H1 (cell line): ENCODE measurements around the gene KMT2E.

ENCODE experiments used
- CEBPB ChIP-seq: IDR thresholded peaks from 2 replicates; pipeline ENCODE4 v1.6.1; 2012; ENCODE audit warnings: low read depth, low read length
- EP300 ChIP-seq, 2 experiments: IDR thresholded peaks; 1 replicate in 1 of 2; 2 replicates in 1 of 2; pipeline ENCODE4 v1.6.1; 2011 to 2012; ENCODE audit warnings: low read depth in 2 of 2, low read length in 2 of 2, mild to moderate bottlenecking in 2 of 2, borderline replicate concordance in 1 of 2, inconsistent platforms in 1 of 2, moderate library complexity in 1 of 2
- EZH2 ChIP-seq: fragments of 200-600 bp; sonication (generic); IDR thresholded peaks from 2 replicates; pipeline ENCODE4 v1.7.1; 2012; ENCODE audit warnings: low read depth, mild to moderate bottlenecking, moderate library complexity, low read length, inconsistent platforms; ENCODE audit not compliant: severe bottlenecking
- JUND ChIP-seq: IDR thresholded peaks from 2 replicates; pipeline ENCODE4 v1.6.1; 2011; ENCODE audit warnings: mild to moderate bottlenecking, improper control_type of control experiment, low read length
- PHF8 ChIP-seq: fragments of 200-600 bp; sonication (generic); conservative IDR thresholded peaks from 2 replicates; pipeline ENCODE4 v1.7.1; 2012; ENCODE audit warnings: low read depth, mild to moderate bottlenecking, inconsistent platforms, low read length, moderate library complexity
- POLR2A ChIP-seq, 2 experiments: IDR thresholded peaks; 1 replicate in 1 of 2; 2 replicates in 1 of 2; pipeline ENCODE4 v1.6.1; 2011; ENCODE audit warnings: low read depth in 2 of 2, low read length in 2 of 2, mild to moderate bottlenecking in 2 of 2; ENCODE audit errors: control extremely low read depth in 1 of 2
- TF ChIP-seq, protein P1 (sequence below), 3 experiments: IDR thresholded peaks; 1 replicate in 2 of 3; 2 replicates in 1 of 3; pipeline versions ENCODE4 v1.5.1 to v1.6.1; 2011; ENCODE audit warnings: low read length in 3 of 3, mild to moderate bottlenecking in 3 of 3, inconsistent platforms in 2 of 3, low read depth in 1 of 3, moderate library complexity in 1 of 3; ENCODE audit not compliant: insufficient read depth in 1 of 3; ENCODE audit errors: control extremely low read depth in 1 of 3
- TF ChIP-seq, protein P2 (sequence below): IDR thresholded peaks from 2 replicates; pipeline ENCODE4 v1.6.1; 2011; ENCODE audit warnings: low read length, improper control_type of control experiment
- TF ChIP-seq, protein P3 (sequence below): IDR thresholded peaks from 2 replicates; pipeline ENCODE4 v1.6.1; 2012; ENCODE audit warnings: inconsistent platforms

DNA sequence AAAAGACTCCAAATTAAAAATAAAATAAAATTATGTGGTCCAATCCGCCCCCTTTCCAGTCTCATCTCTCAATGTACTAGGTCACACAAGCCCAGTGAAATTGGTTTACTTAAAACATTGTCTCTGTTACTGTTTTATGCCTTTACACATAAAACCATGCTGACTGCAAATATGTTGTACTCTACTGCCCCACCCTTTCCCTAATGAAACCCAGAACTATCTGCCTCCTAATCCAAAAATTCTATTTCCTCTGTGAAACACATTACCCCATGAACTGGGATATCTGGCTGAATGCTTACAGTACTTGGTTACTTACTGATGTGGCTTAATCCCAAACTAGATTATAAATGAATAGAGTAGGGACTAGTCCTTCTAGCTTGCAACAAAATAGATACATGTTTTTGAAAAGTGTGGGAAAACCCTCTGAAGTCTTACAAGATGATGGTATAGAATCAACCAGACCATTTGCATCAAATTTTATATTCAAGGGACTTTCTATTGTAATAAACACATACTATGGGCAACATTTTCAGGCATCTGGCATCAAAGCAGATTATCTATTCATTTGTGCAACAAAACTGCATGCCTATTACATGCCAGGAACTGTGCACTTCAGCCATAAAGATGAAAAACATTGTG lies 10.0 kb upstream of the KMT2E start:
- TF ChIP-seq POLR2A (IDR thresholded peaks at IDR 0.05; ENCODE audit: control extremely low read depth in 1 of 2, low read depth in 2 of 2, low read length in 2 of 2) (no peak), PHF8 (no peak), EZH2 (no peak), CEBPB (no peak), JUND (no peak), EP300 (IDR thresholded peaks at IDR 0.05; ENCODE audit: borderline replicate concordance in 1 of 2, low read depth in 2 of 2, low read length in 2 of 2) (no peak)
- TF ChIP-seq, protein P1, sequence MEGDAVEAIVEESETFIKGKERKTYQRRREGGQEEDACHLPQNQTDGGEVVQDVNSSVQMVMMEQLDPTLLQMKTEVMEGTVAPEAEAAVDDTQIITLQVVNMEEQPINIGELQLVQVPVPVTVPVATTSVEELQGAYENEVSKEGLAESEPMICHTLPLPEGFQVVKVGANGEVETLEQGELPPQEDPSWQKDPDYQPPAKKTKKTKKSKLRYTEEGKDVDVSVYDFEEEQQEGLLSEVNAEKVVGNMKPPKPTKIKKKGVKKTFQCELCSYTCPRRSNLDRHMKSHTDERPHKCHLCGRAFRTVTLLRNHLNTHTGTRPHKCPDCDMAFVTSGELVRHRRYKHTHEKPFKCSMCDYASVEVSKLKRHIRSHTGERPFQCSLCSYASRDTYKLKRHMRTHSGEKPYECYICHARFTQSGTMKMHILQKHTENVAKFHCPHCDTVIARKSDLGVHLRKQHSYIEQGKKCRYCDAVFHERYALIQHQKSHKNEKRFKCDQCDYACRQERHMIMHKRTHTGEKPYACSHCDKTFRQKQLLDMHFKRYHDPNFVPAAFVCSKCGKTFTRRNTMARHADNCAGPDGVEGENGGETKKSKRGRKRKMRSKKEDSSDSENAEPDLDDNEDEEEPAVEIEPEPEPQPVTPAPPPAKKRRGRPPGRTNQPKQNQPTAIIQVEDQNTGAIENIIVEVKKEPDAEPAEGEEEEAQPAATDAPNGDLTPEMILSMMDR (IDR thresholded peaks at IDR 0.05; ENCODE audit: control extremely low read depth in 1 of 3, insufficient read depth in 1 of 3, low read depth in 1 of 3, low read length in 3 of 3): no peak
- TF ChIP-seq, protein P2, sequence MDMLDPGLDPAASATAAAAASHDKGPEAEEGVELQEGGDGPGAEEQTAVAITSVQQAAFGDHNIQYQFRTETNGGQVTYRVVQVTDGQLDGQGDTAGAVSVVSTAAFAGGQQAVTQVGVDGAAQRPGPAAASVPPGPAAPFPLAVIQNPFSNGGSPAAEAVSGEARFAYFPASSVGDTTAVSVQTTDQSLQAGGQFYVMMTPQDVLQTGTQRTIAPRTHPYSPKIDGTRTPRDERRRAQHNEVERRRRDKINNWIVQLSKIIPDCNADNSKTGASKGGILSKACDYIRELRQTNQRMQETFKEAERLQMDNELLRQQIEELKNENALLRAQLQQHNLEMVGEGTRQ: no peak
- TF ChIP-seq, protein P3, sequence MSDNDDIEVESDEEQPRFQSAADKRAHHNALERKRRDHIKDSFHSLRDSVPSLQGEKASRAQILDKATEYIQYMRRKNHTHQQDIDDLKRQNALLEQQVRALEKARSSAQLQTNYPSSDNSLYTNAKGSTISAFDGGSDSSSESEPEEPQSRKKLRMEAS: no peak
